Large intestine (tissue), 3 donors: Measurements from ENCODE around the gene EXD2. TPM values are rescaled to one million over a fixed set of nuclear protein-coding genes. Genes with fewer than 3 reads are reported as not detected.

ENCODE experiments used
- DNase-seq, 2 donors: peaks; one replicate each; pipeline versions ENCODE4 v3.0.0 to v3.0.0-alpha.2; 2013
- H3K27ac ChIP-seq: one replicate; pipeline ENCODE4 v1.5.1; 2013; ENCODE audit warnings: low read length
- H3K27me3 ChIP-seq: 2 replicates; pipeline ENCODE4 v1.6.1; 2013; ENCODE audit warnings: low read length; ENCODE audit not compliant: control insufficient read depth, insufficient read depth
- H3K36me3 ChIP-seq: 2 replicates; pipeline ENCODE4 v1.6.1; 2013; ENCODE audit warnings: low read length; ENCODE audit not compliant: control insufficient read depth, insufficient read depth
- H3K4me1 ChIP-seq: one replicate; pipeline ENCODE4 v1.6.1; 2013; ENCODE audit warnings: low read length; ENCODE audit not compliant: control insufficient read depth, insufficient read depth
- H3K4me3 ChIP-seq: one replicate; pipeline ENCODE4 v1.5.1; 2013; ENCODE audit warnings: low read length
- H3K9me3 ChIP-seq: one replicate; pipeline ENCODE4 v1.6.1; 2013; ENCODE audit warnings: mild to moderate bottlenecking, low read depth, low read length, moderate library complexity; ENCODE audit not compliant: control insufficient read depth
- WGBS: methylation state at CpG from one replicate; pipeline ENCODE4 v1.1.5; 2013; ENCODE audit warnings: low lambda C conversion rate; ENCODE audit not compliant: insufficient coverage; 5-methylcytosine and 5-hydroxymethylcytosine counted together
- polyA plus RNA-seq: library from polyadenylated mRNA; unstranded; fragments of 120-200 nt; gene quantifications from one replicate; pipeline ENCODE4 v1.2.1, GENCODE V29; 2013

Gene EXD2
- polyA plus RNA-seq, 1 donor = 22.9 TPM

- Histone ChIP-seq H3K36me3 (no peaks in the 10 kb centered on the region), H3K27me3 (peaks cover 21% of the 10 kb centered on the region), H3K4me3 (no peak overlapping the region), H3K4me1 (peaks cover 49% of the 10 kb centered on the region), H3K9me3 (no peaks in the 10 kb centered on the region), H3K27ac (peak overlapping the region; percentile 95)
- no peak for DNase-seq
- 83% methylated on average over 1 of the region's 3 CpGs for WGBS
These were observed 71.2 kb downstream of the EXD2 start for GRCh38 chr14:69262516-69262915.

- Histone ChIP-seq H3K4me3 (no peak overlapping the region), H3K9me3 (no peaks in the 10 kb centered on the region), H3K4me1 (peaks cover 56% of the 10 kb centered on the region), H3K36me3 (no peaks in the 10 kb centered on the region), H3K27me3 (peaks cover 14% of the 10 kb centered on the region), H3K27ac (peak overlapping the region; percentile 95)
- peak in 1 of 2 donors; percentile 26 for DNase-seq
- WGBS = no CpG with 5 or more reads among the region's 6 CpGs
These were observed 72.1 kb downstream of the EXD2 start for GRCh38 chr14:69263364-69263763.

GRCh38 chr14:69263771-69264170 is 72.5 kb downstream of the EXD2 start:
- WGBS = no CpG with 5 or more reads among the region's 8 CpGs
- no peaks in the 10 kb centered on the region for H3K36me3 ChIP-seq
- no peak for DNase-seq
- peaks cover 10% of the 10 kb centered on the region for H3K27me3 ChIP-seq
- no peaks in the 10 kb centered on the region for H3K9me3 ChIP-seq
- no peak overlapping the region for H3K4me3 ChIP-seq
- H3K4me1 ChIP-seq = peaks cover 60% of the 10 kb centered on the region
- peak overlapping the region; percentile 95 for H3K27ac ChIP-seq

- Histone ChIP-seq H3K27me3 (no peaks in the 10 kb centered on the region), H3K9me3 (no peaks in the 10 kb centered on the region), H3K36me3 (no peaks in the 10 kb centered on the region), H3K4me1 (peaks cover 56% of the 10 kb centered on the region), H3K27ac (peak overlapping the region; percentile 86), H3K4me3 (no peak overlapping the region)
- WGBS = no CpG with 5 or more reads among the region's 8 CpGs
- no peak for DNase-seq
These were observed 75.5 kb downstream of the EXD2 start for GRCh38 chr14:69266572-69267345.

DNA sequence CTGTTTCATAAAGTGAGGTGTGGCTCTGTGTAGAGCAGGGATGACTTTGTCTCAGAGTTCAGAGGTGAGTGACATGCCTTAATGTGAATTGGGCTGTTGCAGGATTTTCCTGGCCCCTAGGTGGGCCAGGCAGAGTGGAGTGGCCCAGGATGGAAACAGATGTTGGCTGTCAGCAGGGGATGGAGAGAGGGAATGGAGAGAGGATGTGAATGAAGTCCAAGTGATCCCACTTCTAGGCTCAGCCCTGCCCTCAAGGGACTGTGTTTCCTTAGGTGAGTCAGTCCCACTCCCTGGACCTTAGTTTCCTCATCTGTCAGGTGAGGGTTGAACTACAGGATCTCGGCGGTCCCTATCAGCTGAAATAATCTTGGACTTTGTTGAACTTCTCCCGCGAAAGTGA is 76.2 kb downstream of the EXD2 start:
- DNase-seq = peak; percentile 48 to 53
- Histone ChIP-seq H3K27me3 (no peaks in the 10 kb centered on the region), H3K9me3 (no peaks in the 10 kb centered on the region), H3K27ac (peak overlapping the region; percentile 86), H3K4me3 (no peak overlapping the region), H3K36me3 (no peaks in the 10 kb centered on the region), H3K4me1 (peaks cover 49% of the 10 kb centered on the region)
- 40% methylated on average over 1 of the region's 4 CpGs for WGBS

DNA sequence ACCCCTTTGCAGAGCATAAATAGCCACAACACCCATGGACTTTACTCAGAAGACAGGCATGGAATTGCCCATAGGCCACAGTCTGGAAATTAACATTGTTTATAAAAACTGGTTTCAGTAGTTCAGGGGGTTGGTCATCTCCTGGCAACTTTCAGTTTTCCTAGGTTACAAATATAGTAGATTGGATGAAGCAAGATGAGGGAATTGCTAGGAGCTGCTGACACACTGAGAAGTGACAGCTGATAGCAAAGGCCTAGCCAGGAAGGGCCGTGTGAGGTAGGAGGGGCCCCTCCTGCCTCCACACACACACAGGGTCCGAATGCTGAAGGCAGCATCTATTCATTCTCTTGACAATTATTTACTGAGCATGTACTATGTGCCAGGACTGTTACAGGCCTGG is 76.9 kb downstream of the EXD2 start:
- WGBS = no CpG with 5 or more reads among the region's 2 CpGs
- DNase-seq = peak; percentile 61 to 86

GRCh38 chr14:69268763-69269162 is 77.5 kb downstream of the EXD2 start:
- Histone ChIP-seq H3K27me3 (no peaks in the 10 kb centered on the region), H3K27ac (peak overlapping the region; percentile 86), H3K36me3 (no peaks in the 10 kb centered on the region), H3K9me3 (no peaks in the 10 kb centered on the region), H3K4me1 (peaks cover 37% of the 10 kb centered on the region), H3K4me3 (no peak overlapping the region)
- no CpG with 5 or more reads among the region's 4 CpGs for WGBS
- no peak for DNase-seq

More for the DNA sequence above, 76.9 kb downstream of the EXD2 start:
- Histone ChIP-seq H3K27me3 (no peaks in the 10 kb centered on the region), H3K36me3 (no peaks in the 10 kb centered on the region), H3K27ac (peak overlapping the region; percentile 86), H3K9me3 (no peaks in the 10 kb centered on the region), H3K4me3 (no peak overlapping the region), H3K4me1 (peaks cover 43% of the 10 kb centered on the region)

GRCh38 chr14:69269381-69269780 is 78.1 kb downstream of the EXD2 start:
- H3K27ac ChIP-seq = no peak overlapping the region
- no peaks in the 10 kb centered on the region for H3K36me3 ChIP-seq
- WGBS = 100% methylated on average over 1 of the region's 1 CpG
- H3K27me3 ChIP-seq = no peaks in the 10 kb centered on the region
- no peaks in the 10 kb centered on the region for H3K9me3 ChIP-seq
- no peak overlapping the region for H3K4me3 ChIP-seq
- no peak for DNase-seq
- H3K4me1 ChIP-seq = peaks cover 36% of the 10 kb centered on the region

DNA sequence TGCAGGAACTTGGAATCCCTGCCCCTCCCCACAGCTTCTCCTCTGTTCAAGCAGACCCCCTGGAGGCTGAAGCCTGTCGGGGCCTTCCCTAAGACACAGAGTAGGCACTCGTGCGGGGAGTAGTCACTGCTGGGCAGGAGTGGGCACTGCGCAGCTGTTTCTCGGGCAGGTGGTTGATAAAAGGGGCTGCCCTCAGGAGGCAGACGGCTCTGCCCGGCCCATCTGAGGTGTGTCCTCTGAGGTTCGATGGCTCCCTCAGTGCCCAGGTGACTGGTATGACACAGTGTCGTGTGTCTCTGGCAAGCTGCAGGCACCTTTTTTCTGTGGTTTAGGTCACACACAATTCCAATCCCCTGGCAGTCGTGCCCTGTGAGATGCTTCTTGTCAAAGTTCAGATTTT is 78.8 kb downstream of the EXD2 start:
- Histone ChIP-seq H3K27ac (no peak overlapping the region), H3K9me3 (no peaks in the 10 kb centered on the region), H3K4me1 (peaks cover 33% of the 10 kb centered on the region), H3K27me3 (no peaks in the 10 kb centered on the region), H3K36me3 (no peaks in the 10 kb centered on the region), H3K4me3 (no peak overlapping the region)
- DNase-seq = no peak
- WGBS = 60% methylated on average over 1 of the region's 10 CpGs

GRCh38 chr14:69270795-69271708 is 79.8 kb downstream of the EXD2 start:
- no CpG with 5 or more reads among the region's 21 CpGs for WGBS
- H3K4me3 ChIP-seq = no peak overlapping the region
- H3K36me3 ChIP-seq = no peaks in the 10 kb centered on the region
- DNase-seq = no peak
- peaks cover 25% of the 10 kb centered on the region for H3K4me1 ChIP-seq
- H3K27ac ChIP-seq = no peak overlapping the region
- no peaks in the 10 kb centered on the region for H3K27me3 ChIP-seq
- no peaks in the 10 kb centered on the region for H3K9me3 ChIP-seq
